ENCODE measurements around the gene SCAPER. TPM values are rescaled to one million over a fixed set of nuclear protein-coding genes. Genes with fewer than 3 reads are reported as not detected.

SCAPER gene
- total and polyA plus RNA-seq, 8 donors: 4.9 to 136 (median 18.2) TPM

- no peaks in the 10 kb centered on the region for H3K4me1 ChIP-seq
- no peaks in the 10 kb centered on the region for H3K9me3 ChIP-seq
- DNase-seq: no peak
- 36 to 57% (median 52%) methylated on average over 1 of the region's 1 CpG for WGBS, 5 donors
- intact Hi-C loops (cut with DNase I; ENCODE audit: low total_unique reads): no loop called here
- H3K36me3 ChIP-seq: no peaks in the 10 kb centered on the region
- H3K4me3 ChIP-seq: no peak overlapping the region
- H3K27me3 ChIP-seq: no peaks in the 10 kb centered on the region
- H3K27ac ChIP-seq: no peak overlapping the region
- TF ChIP-seq, protein P1, sequence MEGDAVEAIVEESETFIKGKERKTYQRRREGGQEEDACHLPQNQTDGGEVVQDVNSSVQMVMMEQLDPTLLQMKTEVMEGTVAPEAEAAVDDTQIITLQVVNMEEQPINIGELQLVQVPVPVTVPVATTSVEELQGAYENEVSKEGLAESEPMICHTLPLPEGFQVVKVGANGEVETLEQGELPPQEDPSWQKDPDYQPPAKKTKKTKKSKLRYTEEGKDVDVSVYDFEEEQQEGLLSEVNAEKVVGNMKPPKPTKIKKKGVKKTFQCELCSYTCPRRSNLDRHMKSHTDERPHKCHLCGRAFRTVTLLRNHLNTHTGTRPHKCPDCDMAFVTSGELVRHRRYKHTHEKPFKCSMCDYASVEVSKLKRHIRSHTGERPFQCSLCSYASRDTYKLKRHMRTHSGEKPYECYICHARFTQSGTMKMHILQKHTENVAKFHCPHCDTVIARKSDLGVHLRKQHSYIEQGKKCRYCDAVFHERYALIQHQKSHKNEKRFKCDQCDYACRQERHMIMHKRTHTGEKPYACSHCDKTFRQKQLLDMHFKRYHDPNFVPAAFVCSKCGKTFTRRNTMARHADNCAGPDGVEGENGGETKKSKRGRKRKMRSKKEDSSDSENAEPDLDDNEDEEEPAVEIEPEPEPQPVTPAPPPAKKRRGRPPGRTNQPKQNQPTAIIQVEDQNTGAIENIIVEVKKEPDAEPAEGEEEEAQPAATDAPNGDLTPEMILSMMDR (IDR thresholded peaks at IDR 0.05): no peak
Measured at GRCh38 chr15:76451540-76451939, 453.6 kb downstream of the SCAPER start.

DNA sequence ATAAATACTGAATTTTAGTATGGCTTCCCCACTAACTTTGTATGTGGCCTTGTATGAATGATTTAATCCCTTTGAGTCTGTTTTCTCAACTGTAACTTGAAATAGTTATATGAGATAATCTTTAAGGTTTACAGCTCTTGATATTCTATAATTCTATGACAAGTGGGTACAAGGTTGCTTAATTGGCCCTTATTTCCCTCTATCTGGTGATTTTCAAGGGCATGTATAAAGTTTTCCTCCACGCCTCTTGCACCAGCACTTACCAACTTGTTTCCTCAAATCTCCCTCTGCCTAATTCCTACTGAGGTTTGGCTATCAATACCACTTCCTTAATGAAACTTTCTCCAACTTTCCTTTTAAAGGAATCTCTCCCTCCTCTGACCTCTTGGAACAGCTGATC is 455.7 kb downstream of the SCAPER start:
- H3K36me3 ChIP-seq: no peaks in the 10 kb centered on the region
- no peak overlapping the region for H3K27ac ChIP-seq
- H3K9me3 ChIP-seq: no peaks in the 10 kb centered on the region
- H3K4me3 ChIP-seq: no peak overlapping the region
- H3K4me1 ChIP-seq: no peaks in the 10 kb centered on the region
- no peaks in the 10 kb centered on the region for H3K27me3 ChIP-seq
- intact Hi-C loops (cut with DNase I; ENCODE audit: low total_unique reads): no loop called here
- DNase-seq: no peak
- WGBS, 5 donors: 64 to 84% (median 77%) methylated on average over 1 of the region's 1 CpG
- no peak for TF ChIP-seq EP300 (IDR thresholded peaks at IDR 0.05)
- TF ChIP-seq POLR2A (IDR thresholded peaks at IDR 0.05): no peak
- TF ChIP-seq, protein P1 (IDR thresholded peaks at IDR 0.05): no peak
- no peak for TF ChIP-seq POLR2AphosphoS5 (IDR thresholded peaks at IDR 0.05)

DNA sequence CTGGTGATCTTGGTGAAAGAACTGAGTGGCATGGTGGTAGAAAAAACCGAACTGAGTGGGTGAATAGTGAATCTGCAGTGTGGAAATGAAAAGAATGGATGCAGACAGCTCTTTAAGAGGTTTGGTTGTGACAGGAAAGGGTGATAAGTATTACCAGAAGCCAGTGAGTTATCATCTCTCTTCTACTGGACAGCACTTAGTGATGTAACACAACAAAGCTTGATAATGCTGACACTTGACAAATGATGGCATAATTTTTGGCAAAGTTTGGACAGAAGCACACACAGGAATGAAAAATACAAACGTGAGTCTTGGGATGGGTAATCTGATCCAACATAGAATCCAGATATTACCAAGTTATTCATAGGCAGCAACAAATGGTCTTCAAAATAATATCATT is 456.4 kb downstream of the SCAPER start:
- no peaks in the 10 kb centered on the region for H3K27me3 ChIP-seq

DNA sequence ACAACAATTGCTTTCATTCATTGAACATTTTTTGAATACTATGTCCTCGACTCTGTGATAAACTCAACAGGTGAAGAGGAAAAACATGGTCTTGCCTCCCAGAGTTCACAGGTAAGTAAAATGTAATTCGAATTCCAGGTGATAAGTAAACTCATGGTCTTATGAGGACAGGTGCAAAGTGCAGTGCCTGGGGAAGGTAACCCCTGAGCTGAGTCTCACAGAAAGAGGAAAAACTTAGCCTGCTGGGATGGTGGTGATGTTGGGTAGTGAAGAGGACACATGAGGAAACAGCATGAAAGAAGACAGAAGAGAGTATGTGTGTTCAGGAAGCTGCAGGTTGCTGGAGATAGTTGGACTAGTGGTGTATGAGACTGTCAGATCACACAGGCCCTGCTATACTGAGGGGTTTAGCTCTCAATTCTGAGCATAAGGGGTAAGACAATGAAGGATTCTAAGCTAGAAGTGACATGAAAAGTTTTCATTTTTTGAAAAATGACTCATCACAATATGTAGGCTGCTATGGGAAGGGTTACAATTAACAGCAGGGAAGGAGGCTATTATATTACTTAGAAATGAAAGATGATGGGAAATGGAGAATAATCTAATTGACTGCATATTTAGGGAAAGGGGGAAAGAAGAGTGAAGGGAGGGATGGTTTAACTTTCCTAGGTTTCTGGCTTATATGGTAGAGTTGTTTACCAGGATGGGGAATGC is 457.3 kb downstream of the SCAPER start:
- TF ChIP-seq POLR2A (IDR thresholded peaks at IDR 0.05) (no peak), EP300 (IDR thresholded peaks at IDR 0.05) (no peak), POLR2AphosphoS5 (IDR thresholded peaks at IDR 0.05) (no peak)
- TF ChIP-seq, protein P1 (IDR thresholded peaks at IDR 0.05): no peak
- H3K27me3 ChIP-seq: no peaks in the 10 kb centered on the region
- no peak overlapping the region for H3K27ac ChIP-seq
- no peaks in the 10 kb centered on the region for H3K9me3 ChIP-seq
- H3K36me3 ChIP-seq: no peaks in the 10 kb centered on the region
- intact Hi-C loops (cut with DNase I; ENCODE audit: low total_unique reads): no loop called here
- H3K4me3 ChIP-seq: no peak overlapping the region
- 48 to 65% (median 55%) methylated on average over 2 of the region's 2 CpGs for WGBS, 5 donors
- no peaks in the 10 kb centered on the region for H3K4me1 ChIP-seq
- DNase-seq: no peak

More for the DNA sequence above, 456.4 kb downstream of the SCAPER start:
- 67 to 79% (median 73%) methylated on average over 2 of the region's 2 CpGs for WGBS, 5 donors
- Histone ChIP-seq H3K9me3 (no peaks in the 10 kb centered on the region), H3K4me1 (no peaks in the 10 kb centered on the region), H3K27ac (no peak overlapping the region), H3K4me3 (no peak overlapping the region), H3K36me3 (no peaks in the 10 kb centered on the region)
- TF ChIP-seq, protein P1 (IDR thresholded peaks at IDR 0.05): no peak
- TF ChIP-seq POLR2A (IDR thresholded peaks at IDR 0.05) (no peak), EP300 (IDR thresholded peaks at IDR 0.05) (no peak), POLR2AphosphoS5 (IDR thresholded peaks at IDR 0.05) (no peak)
- DNase-seq: no peak
- intact Hi-C loops (cut with DNase I; ENCODE audit: low total_unique reads): no loop called here
